IPS DF 6.9 (cell line): ENCODE measurements around the gene APP.
"Not testable (repeated sequence)": the region's sequence is repeated elsewhere in the genome, so short reads cannot be mapped to it uniquely, and the experiment has no call there.

ENCODE experiments used
- DNase-seq: peaks from one replicate; pipeline ENCODE4 v3.0.0-alpha.2; 2013; ENCODE audit warnings: low read depth, low spot score
- H3K27ac ChIP-seq: one replicate; pipeline ENCODE4 v1.5.1; 2013; ENCODE audit warnings: low read length, control low read depth
- H3K27me3 ChIP-seq: 2 replicates; pipeline ENCODE4 v1.6.1; 2013; ENCODE audit warnings: mild to moderate bottlenecking, low read length; ENCODE audit not compliant: control insufficient read depth, insufficient read depth
- H3K36me3 ChIP-seq: 2 replicates; pipeline ENCODE4 v1.6.1; 2013; ENCODE audit warnings: low read length; ENCODE audit not compliant: control insufficient read depth, insufficient read depth
- H3K4me1 ChIP-seq: 2 replicates; pipeline ENCODE4 v1.6.1; 2013; ENCODE audit warnings: low read length; ENCODE audit not compliant: control insufficient read depth, insufficient read depth
- H3K4me3 ChIP-seq: 2 replicates; pipeline ENCODE4 v1.5.1; 2013; ENCODE audit warnings: mild to moderate bottlenecking, low read length
- H3K9me3 ChIP-seq: 2 replicates; pipeline ENCODE4 v1.6.1; 2013; ENCODE audit warnings: low read length, inconsistent platforms; ENCODE audit not compliant: control insufficient read depth, insufficient read depth
- WGBS: extraction: QIAGEN DNeasy Blood & Tissue Kit; methylation state at CpG from one replicate; pipeline ENCODE4 v1.1.7; 2013; ENCODE audit warnings: mixed read lengths, missing lambda C conversion rate; ENCODE audit not compliant: insufficient read length, insufficient coverage; 5-methylcytosine and 5-hydroxymethylcytosine counted together

The APP gene

DNA sequence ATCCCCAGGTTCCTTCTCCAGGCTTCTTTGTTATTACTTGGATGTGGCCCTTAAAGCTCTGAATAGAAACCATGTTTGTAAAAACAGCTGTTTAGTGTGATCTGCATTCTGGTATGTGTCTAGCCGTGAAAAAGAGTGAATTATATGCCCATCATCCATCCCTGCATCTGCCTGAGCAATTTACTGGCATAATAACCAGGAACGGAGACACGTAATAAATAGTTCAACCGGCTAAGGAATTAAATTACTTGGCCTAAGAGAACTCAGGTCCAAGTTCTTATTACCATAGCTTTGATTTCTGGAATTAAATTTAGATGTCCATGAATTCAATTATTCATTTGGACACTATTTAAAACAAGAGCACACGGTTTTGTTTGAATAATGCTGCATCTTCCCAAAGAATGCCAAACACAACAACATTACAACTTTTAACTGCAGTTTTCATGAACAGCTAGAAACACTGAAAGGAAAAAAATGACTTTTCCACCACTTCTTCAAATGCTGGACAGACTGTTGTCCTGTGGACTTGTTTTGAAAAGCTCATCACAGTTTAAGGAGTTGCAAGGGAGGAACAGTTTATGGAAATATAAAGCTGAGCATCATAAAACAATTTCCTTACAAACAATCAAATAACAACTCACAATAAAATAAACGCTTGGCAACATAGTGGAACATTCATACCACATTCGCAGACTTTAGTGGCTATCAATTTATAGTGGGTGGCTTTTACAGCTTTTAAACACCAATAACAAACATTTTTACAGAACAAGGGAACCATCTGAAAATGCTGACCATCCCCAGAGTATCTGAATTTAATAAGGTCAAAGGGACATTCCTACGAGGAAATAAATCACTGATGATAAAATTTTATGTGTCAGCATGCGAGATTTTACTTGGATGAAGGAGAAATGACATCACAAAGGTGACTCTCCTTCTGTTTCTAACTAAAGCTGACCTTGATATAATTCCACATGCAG lies 144.7 kb downstream of the APP start:
- no peaks in the 10 kb centered on the region for H3K27me3 ChIP-seq
- H3K36me3 ChIP-seq: peaks cover 6% of the 10 kb centered on the region; the same call in 1 of the 2 replicates
- H3K27ac ChIP-seq: no peak overlapping the region
- no peaks in the 10 kb centered on the region for H3K9me3 ChIP-seq
- no peak for DNase-seq
- no peak overlapping the region for H3K4me3 ChIP-seq
- peaks cover 2% of the 10 kb centered on the region; the same call in 1 of the 2 replicates for H3K4me1 ChIP-seq
- WGBS: 100% methylated on average over 2 of the region's 9 CpGs

DNA sequence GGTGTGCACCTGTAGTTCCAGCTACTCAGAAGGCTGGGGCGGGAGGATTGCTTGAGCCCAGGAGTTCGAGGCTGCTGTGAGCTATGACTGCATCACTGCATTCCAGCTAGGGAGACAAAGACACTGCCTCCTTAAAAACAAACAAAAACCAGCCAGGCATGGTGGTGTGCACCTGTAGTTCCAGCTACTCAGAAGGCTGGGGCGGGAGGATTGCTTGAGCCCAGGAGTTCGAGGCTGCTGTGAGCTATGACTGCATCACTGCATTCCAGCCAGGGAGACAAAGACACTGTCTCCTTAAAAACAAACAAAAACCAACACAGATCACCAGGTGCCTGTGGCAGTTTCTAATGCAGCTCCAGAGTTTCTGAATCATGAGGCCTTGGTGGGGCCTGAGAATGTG lies 147.2 kb downstream of the APP start:
- not testable (repeated sequence) for H3K36me3 ChIP-seq, H3K4me1 ChIP-seq, H3K9me3 ChIP-seq, H3K27ac ChIP-seq, DNase-seq, H3K4me3 ChIP-seq, H3K27me3 ChIP-seq
- WGBS: no CpG with 5 or more reads among the region's 4 CpGs

DNA sequence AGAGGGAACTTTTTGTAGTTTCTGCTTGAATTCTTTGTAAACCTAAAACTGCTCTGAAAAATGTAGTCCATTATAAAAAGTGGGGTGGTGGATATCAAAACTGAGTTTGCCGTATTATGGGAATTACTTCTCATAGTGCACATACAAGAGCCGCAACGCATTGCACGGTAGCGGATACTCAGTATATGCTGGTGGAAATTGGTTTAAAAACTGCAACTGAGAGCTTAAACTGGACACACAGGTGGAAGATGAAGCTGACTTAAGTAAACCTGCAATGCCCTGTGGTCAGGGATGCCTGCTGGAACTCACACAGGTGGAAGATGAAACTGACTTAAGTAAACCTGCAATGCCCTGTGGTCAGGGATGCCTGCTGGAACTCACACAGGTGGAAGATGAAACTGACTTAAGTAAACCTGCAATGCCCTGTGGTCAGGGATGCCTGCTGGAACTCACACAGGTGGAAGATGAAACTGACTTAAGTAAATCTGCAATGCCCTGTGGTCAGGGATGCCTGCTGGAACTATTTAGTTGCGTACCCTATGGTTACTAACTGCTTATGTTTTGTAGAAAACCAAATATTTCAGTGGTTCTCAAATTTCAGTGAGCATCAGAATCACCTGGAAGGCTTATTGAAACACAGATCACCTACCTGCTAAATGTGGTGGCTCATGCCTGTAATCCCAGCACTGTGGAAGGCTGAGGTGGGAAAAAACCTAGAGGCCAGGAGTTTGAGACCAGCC lies 147.8 kb downstream of the APP start:
- no CpG with 5 or more reads among the region's 6 CpGs for WGBS
- H3K27ac ChIP-seq, H3K27me3 ChIP-seq, H3K4me3 ChIP-seq, DNase-seq, H3K9me3 ChIP-seq, H3K4me1 ChIP-seq, H3K36me3 ChIP-seq: not testable (repeated sequence)

DNA sequence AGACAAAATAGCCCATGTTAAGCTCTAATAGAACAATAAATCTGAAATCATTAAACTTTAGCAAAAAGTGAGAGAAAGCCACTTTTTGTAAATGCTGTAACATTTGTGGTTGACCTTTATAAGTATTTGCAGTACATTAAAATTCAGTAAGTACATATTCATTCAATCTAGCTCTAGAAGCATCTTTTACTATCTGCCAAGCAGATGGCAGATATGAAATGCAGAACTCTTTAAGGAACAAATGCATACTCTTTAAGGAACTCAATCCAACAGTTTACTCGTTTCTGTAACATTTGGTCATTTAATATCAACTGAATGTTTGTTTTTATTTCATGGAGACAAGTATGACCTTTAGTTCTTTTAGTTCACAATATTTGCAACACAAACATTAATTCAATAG lies 150.1 kb downstream of the APP start:
- peaks cover 6% of the 10 kb centered on the region; the same call in 1 of the 2 replicates for H3K36me3 ChIP-seq
- H3K4me1 ChIP-seq: peaks cover 1% of the 10 kb centered on the region
- H3K9me3 ChIP-seq: no peaks in the 10 kb centered on the region
- no peaks in the 10 kb centered on the region for H3K27me3 ChIP-seq
- no peak overlapping the region for H3K4me3 ChIP-seq
- no CpG with 5 or more reads among the region's 1 CpG for WGBS
- DNase-seq: no peak
- no peak overlapping the region for H3K27ac ChIP-seq

DNA sequence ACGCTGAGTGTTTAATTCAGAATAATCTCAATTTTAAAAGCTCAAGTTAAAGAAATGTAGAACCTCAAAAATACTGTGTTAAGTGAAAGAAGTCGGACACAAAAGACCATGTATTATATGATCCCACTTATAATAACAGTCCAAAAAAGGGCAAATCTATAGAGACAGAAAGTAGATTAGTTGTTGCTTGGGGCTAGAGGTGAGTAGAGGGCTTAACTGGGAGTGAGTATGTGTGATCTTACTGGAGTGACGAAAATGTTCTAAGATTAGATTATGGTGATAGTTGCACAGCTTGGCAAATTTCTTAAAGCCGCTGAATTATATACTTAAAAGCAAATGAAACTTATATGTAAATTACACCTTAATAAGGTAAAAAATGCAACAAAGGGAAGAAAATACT lies 150.5 kb downstream of the APP start:
- no peak for DNase-seq
- H3K36me3 ChIP-seq: peaks cover 6% of the 10 kb centered on the region; the same call in 1 of the 2 replicates
- peaks cover 1% of the 10 kb centered on the region for H3K4me1 ChIP-seq
- no peaks in the 10 kb centered on the region for H3K9me3 ChIP-seq
- WGBS: no CpG with 5 or more reads among the region's 4 CpGs
- no peaks in the 10 kb centered on the region for H3K27me3 ChIP-seq
- H3K4me3 ChIP-seq: no peak overlapping the region
- H3K27ac ChIP-seq: no peak overlapping the region

DNA sequence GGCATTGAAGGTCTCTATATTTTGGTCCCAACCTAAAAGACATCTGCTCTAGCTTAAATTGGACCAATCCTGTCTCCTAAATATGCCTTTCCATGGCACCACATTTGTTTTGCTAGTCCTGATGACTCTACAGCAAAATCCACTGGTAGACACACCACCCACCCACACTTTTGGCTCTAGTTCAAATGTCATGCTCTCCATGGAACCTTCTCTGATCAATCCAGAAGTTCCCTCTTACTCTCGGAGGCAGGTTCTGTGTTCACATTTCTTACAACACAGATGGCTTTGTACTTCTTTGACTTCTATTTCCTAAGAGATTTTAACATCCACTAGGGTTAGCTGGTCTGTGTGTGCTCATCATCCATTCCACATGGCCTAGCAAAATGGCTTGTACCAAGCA lies 151.3 kb downstream of the APP start:
- H3K27me3 ChIP-seq: no peaks in the 10 kb centered on the region
- no peak overlapping the region for H3K4me3 ChIP-seq
- no peaks in the 10 kb centered on the region for H3K9me3 ChIP-seq
- no peak for DNase-seq
- H3K36me3 ChIP-seq: peaks cover 6% of the 10 kb centered on the region; the same call in 1 of the 2 replicates
- no peak overlapping the region for H3K27ac ChIP-seq
- H3K4me1 ChIP-seq: peaks cover under 1% of the 10 kb centered on the region; the same call in 1 of the 2 replicates
- no CpG with 5 or more reads among the region's 1 CpG for WGBS

DNA sequence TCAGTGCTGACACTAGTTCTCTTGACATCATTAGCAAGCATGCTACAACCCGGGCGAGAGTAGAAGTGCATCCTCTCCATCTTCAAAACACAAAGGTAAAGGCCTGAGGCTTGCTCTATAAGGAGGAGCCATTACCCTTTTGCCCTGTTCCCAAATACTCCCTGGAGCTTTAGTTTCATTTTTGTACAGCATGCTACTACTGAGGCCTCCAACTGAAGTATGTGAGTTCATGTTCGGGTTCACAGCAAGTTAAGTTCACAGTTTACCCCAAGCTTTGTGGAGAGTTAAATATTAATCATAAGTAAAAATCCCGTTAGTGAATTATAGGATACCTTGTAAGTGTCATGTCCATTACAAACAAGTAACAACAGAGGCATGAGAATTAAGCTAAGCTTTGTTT lies 156.6 kb downstream of the APP start:
- Histone ChIP-seq H3K36me3 (no peaks in the 10 kb centered on the region), H3K27me3 (no peaks in the 10 kb centered on the region), H3K9me3 (no peaks in the 10 kb centered on the region), H3K4me3 (no peak overlapping the region), H3K27ac (no peak overlapping the region), H3K4me1 (0 out of 2 replicates have a peak, but pooled peaks cover 2% of the 10 kb centered on the region)
- WGBS: no CpG with 5 or more reads among the region's 4 CpGs
- DNase-seq: no peak

DNA sequence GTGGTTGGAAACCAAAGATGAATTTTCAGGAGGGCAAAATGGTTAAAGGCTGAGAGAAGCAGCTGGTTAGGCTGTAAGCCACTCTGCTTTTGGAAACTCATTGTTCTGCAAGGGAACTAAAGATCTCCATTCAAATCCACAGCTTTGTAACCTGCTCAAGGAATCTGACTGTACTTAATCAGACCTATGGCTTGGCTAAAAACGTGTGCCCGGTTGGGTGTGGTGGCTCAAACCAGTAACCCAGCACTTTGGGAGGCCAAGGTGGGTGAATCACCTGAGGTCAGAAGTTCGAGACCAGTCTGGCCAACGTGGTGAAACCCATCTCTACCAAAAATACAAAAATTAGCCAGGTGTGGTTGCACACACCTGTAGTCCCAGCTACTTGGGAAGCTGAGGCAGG lies 158.1 kb downstream of the APP start:
- WGBS: no CpG with 5 or more reads among the region's 4 CpGs

DNA sequence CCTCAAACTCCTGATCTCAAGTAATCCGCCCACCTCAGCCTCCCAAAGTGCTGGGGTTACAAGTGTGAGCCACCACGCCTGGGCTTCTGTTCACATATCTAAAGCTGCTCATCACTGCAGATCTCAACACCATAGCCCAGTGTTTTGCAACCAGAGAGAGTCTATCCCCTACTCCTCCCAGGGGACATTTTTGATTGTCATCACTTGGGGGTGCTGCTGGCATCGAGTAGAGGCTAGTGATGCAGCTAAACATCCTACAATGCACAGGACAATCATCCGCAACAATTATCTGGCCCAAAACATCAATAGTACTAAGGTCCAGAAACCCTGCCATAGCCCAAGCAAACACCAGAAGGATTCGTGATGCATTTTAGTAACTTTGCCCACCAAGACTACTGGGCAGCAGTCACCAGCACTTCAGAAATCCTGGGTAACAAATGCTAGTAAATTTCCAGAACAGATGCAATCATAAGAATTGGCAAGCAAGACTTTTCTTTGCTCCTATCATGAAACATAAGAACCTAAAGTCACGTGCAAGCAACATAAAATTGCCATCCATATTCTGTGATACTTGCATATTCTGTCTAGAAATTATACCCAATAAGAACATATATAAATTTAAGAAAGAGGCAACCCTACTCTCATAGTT lies 159.2 kb downstream of the APP start:
- Histone ChIP-seq H3K27ac (no peak overlapping the region), H3K36me3 (no peaks in the 10 kb centered on the region), H3K27me3 (no peaks in the 10 kb centered on the region), H3K9me3 (no peaks in the 10 kb centered on the region), H3K4me3 (no peak overlapping the region), H3K4me1 (peaks cover 2% of the 10 kb centered on the region; the same call in 1 of the 2 replicates)
- DNase-seq: no peak
- WGBS: no CpG with 5 or more reads among the region's 6 CpGs

More for the DNA sequence above, 158.1 kb downstream of the APP start:
- not testable (repeated sequence) for H3K27me3 ChIP-seq, H3K36me3 ChIP-seq, DNase-seq, H3K4me1 ChIP-seq, H3K27ac ChIP-seq, H3K9me3 ChIP-seq, H3K4me3 ChIP-seq

DNA sequence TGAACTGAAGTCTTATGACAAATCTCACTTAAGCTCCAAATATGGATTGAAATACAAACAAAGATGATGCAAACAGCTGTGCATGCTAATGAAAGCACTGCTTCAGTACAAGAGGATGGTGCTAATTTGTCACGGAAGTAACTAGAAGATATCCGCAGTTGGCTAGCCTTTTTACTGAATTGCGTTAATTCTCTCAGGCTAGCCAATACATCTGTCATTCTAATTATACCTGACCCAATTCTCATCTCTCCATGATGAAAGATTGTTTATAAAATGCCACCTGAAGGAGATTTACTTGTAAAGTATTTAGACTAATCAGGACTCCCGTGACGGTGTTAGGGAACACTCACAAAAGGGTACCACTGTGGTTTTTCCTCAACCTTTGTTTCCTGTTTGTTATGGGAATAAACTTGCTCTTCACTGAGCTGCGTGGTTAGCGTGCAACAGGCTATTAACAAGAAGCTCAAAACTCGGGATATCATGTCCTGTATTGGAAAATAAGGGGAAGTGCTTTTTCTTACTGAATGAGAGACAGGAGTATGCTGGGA lies 162.5 kb downstream of the APP start:
- no peak for DNase-seq
- WGBS: no CpG with 5 or more reads among the region's 8 CpGs
- H3K4me1 ChIP-seq: peaks cover 2% of the 10 kb centered on the region; the same call in 1 of the 2 replicates
- no peak overlapping the region for H3K4me3 ChIP-seq
- H3K27ac ChIP-seq: no peak overlapping the region
- no peaks in the 10 kb centered on the region for H3K9me3 ChIP-seq
- H3K36me3 ChIP-seq: no peaks in the 10 kb centered on the region
- H3K27me3 ChIP-seq: no peaks in the 10 kb centered on the region
